Measurements from ENCODE around the gene BTBD9. TPM values are rescaled to one million over a fixed set of nuclear protein-coding genes. Genes with fewer than 3 reads are reported as not detected.

The BTBD9 gene
- total RNA-seq, 1 donor from 2014 or later: 28.1 TPM

- DNase-seq (ENCODE audit: low spot score in 2 of 2) (no peak), FAIRE-seq (no peak)
Measured at GRCh38 chr6:38271081-38271480, 368.6 kb downstream of the BTBD9 start.

GRCh38 chr6:38270367-38270766, 369.4 kb downstream of the BTBD9 start:
- DNase-seq (ENCODE audit: low spot score in 2 of 2) (no peak), FAIRE-seq (no peak)

GRCh38 chr6:38269461-38270172, 370.1 kb downstream of the BTBD9 start:
- FAIRE-seq: no peak

GRCh38 chr6:38268342-38268741, 371.4 kb downstream of the BTBD9 start:
- no peak for DNase-seq (ENCODE audit: low spot score in 2 of 2)
- no peak for FAIRE-seq

More at GRCh38 chr6:38269461-38270172, 370.1 kb downstream of the BTBD9 start:
- no peak for DNase-seq (ENCODE audit: low spot score in 2 of 2)

GRCh38 chr6:38266921-38267354, 372.8 kb downstream of the BTBD9 start:
- DNase-seq (ENCODE audit: low spot score in 2 of 2): no peak

GRCh38 chr6:38264605-38265004, 375.1 kb downstream of the BTBD9 start:
- FAIRE-seq: no peak
- no peak for DNase-seq (ENCODE audit: low spot score in 2 of 2)

More at GRCh38 chr6:38266921-38267354, 372.8 kb downstream of the BTBD9 start:
- no peak for FAIRE-seq

- peak in 1 of 2 donors; percentile 3 for DNase-seq (ENCODE audit: low spot score in 2 of 2)
- FAIRE-seq: no peak
Measured at GRCh38 chr6:38262609-38263008, 377.1 kb downstream of the BTBD9 start.

GRCh38 chr6:38262026-38262425, 377.7 kb downstream of the BTBD9 start:
- no peak for DNase-seq (ENCODE audit: low spot score in 2 of 2)
- FAIRE-seq: no peak

GRCh38 chr6:38261626-38262025, 378.1 kb downstream of the BTBD9 start:
- FAIRE-seq (no peak), DNase-seq (ENCODE audit: low spot score in 2 of 2) (no peak)

- DNase-seq (ENCODE audit: low spot score in 2 of 2) (no peak), FAIRE-seq (no peak)
Measured at GRCh38 chr6:38259736-38260135, 380.0 kb downstream of the BTBD9 start.

- FAIRE-seq (no peak), DNase-seq (ENCODE audit: low spot score in 2 of 2) (no peak)
Measured at GRCh38 chr6:38248500-38249234, 391.1 kb downstream of the BTBD9 start.

- DNase-seq (ENCODE audit: low spot score in 2 of 2) (no peak), FAIRE-seq (no peak)
Measured at GRCh38 chr6:38245295-38245694, 394.4 kb downstream of the BTBD9 start.

GRCh38 chr6:38244869-38245268, 394.9 kb downstream of the BTBD9 start:
- no peak for DNase-seq (ENCODE audit: low spot score in 2 of 2)
- FAIRE-seq: no peak

GRCh38 chr6:38241200-38241871, 398.4 kb downstream of the BTBD9 start:
- FAIRE-seq: no peak

GRCh38 chr6:38239719-38240451, 399.8 kb downstream of the BTBD9 start:
- FAIRE-seq (no peak), DNase-seq (ENCODE audit: low spot score in 2 of 2) (no peak)

More at GRCh38 chr6:38241200-38241871, 398.4 kb downstream of the BTBD9 start:
- DNase-seq (ENCODE audit: low spot score in 2 of 2): no peak

GRCh38 chr6:38236631-38237030, 403.1 kb downstream of the BTBD9 start:
- no peak for DNase-seq (ENCODE audit: low spot score in 2 of 2)
- FAIRE-seq: no peak

GRCh38 chr6:38234934-38235682, 404.6 kb downstream of the BTBD9 start:
- FAIRE-seq: no peak
- DNase-seq (ENCODE audit: low spot score in 2 of 2): no peak

- DNase-seq (ENCODE audit: low spot score in 2 of 2) (no peak), FAIRE-seq (no peak)
Measured at GRCh38 chr6:38234141-38234540, 405.6 kb downstream of the BTBD9 start.

GRCh38 chr6:38233161-38233791, 406.5 kb downstream of the BTBD9 start:
- no peak for FAIRE-seq
- no peak for DNase-seq (ENCODE audit: low spot score in 2 of 2)

Measured in frontal cortex (tissue), 4 donors.